ENCODE results near the gene CDKAL1. TPM values are rescaled to one million over a fixed set of nuclear protein-coding genes. Genes with fewer than 3 reads are reported as not detected.

The CDKAL1 gene
- total RNA-seq, 2 donors from 2014 or later = 23.5 to 26.4 TPM

DNA sequence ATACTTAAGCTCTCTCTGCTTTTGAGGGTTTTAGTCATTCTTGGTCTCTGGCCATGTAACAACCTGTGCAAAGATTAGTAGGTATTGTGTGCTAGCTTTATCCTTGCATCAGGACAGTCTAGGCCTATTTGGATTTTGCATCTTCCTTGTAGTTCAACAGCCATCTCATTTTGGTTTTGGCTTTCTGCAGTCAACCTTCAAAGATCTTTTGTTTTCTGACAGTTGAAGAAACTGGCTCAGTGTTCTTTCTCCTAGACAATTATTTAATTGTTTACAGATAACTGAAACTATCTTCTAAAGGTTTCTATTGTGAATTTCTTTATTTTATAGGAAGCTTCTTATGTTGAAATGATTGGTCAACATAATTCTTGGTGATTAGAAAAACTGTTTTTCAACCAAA, 307.5 kb downstream of the CDKAL1 start:
- Mint-ChIP-seq H3K4me1 (no peaks in the 10 kb centered on the region), H3K27ac (no peak overlapping the region), H3K9me3 (no peaks in the 10 kb centered on the region), H3K27me3 (ENCODE audit: insufficient read depth) (no peaks in the 10 kb centered on the region), H3K36me3 (ENCODE audit: low read depth) (no peaks in the 10 kb centered on the region), H3K4me3 (no peak overlapping the region)
- Histone ChIP-seq H3K4me1 (ENCODE audit: control insufficient read depth, insufficient read depth, low read length) (no peaks in the 10 kb centered on the region), H3K4me3 (ENCODE audit: low read length) (no peak overlapping the region), H3K27ac (ENCODE audit: low read depth, low read length) (no peak overlapping the region), H3K36me3 (ENCODE audit: control insufficient read depth, insufficient read depth, low read length) (no peaks in the 10 kb centered on the region), H3K9me3 (ENCODE audit: control insufficient read depth, low read length) (no peaks in the 10 kb centered on the region), H3K27me3 (ENCODE audit: control insufficient read depth, insufficient read depth, low read length, poor library complexity, severe bottlenecking) (no peaks in the 10 kb centered on the region), H3K9ac (ENCODE audit: extremely low read depth, low read length, poor library complexity, severe bottlenecking) (no peak overlapping the region)
- no peak for DNase-seq
- TF ChIP-seq, protein P1, sequence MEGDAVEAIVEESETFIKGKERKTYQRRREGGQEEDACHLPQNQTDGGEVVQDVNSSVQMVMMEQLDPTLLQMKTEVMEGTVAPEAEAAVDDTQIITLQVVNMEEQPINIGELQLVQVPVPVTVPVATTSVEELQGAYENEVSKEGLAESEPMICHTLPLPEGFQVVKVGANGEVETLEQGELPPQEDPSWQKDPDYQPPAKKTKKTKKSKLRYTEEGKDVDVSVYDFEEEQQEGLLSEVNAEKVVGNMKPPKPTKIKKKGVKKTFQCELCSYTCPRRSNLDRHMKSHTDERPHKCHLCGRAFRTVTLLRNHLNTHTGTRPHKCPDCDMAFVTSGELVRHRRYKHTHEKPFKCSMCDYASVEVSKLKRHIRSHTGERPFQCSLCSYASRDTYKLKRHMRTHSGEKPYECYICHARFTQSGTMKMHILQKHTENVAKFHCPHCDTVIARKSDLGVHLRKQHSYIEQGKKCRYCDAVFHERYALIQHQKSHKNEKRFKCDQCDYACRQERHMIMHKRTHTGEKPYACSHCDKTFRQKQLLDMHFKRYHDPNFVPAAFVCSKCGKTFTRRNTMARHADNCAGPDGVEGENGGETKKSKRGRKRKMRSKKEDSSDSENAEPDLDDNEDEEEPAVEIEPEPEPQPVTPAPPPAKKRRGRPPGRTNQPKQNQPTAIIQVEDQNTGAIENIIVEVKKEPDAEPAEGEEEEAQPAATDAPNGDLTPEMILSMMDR (conservative IDR thresholded peaks at IDR 0.05) = no peak

DNA sequence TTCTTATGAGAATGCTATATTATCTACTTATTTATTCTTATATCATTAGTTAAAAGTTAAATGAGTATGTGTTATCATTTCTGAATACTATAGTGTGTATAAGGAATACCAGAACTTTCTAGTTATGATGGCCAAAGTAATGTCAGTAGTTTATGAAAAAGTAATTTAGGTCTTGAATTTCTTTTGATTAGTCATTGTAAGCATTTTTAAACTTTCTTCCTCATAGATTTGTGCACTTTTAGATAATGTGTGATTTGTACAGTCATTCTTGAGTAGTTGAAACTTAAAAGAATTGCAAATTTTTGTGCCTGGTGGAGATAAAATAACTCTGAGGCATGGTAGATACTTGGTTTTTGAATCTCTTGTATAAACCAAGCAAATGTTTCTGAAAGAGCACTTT, 311.3 kb downstream of the CDKAL1 start:
- H3K4me3 Mint-ChIP-seq = no peak overlapping the region
- H3K27ac ChIP-seq (ENCODE audit: low read depth, low read length) = no peak overlapping the region
- H3K4me1 Mint-ChIP-seq = no peaks in the 10 kb centered on the region
- no peaks in the 10 kb centered on the region for H3K9me3 Mint-ChIP-seq
- H3K4me1 ChIP-seq (ENCODE audit: control insufficient read depth, insufficient read depth, low read length) = no peaks in the 10 kb centered on the region
- TF ChIP-seq, protein P1 (conservative IDR thresholded peaks at IDR 0.05) = no peak
- no peak overlapping the region for H3K9ac ChIP-seq (ENCODE audit: extremely low read depth, low read length, poor library complexity, severe bottlenecking)
- DNase-seq = no peak
- no peaks in the 10 kb centered on the region for H3K9me3 ChIP-seq (ENCODE audit: control insufficient read depth, low read length)
- H3K27ac Mint-ChIP-seq = no peak overlapping the region
- no peaks in the 10 kb centered on the region for H3K27me3 ChIP-seq (ENCODE audit: control insufficient read depth, insufficient read depth, low read length, poor library complexity, severe bottlenecking)
- H3K36me3 ChIP-seq (ENCODE audit: control insufficient read depth, insufficient read depth, low read length) = no peaks in the 10 kb centered on the region
- H3K4me3 ChIP-seq (ENCODE audit: low read length) = no peak overlapping the region
- no peaks in the 10 kb centered on the region for H3K27me3 Mint-ChIP-seq (ENCODE audit: insufficient read depth)
- H3K36me3 Mint-ChIP-seq (ENCODE audit: low read depth) = no peaks in the 10 kb centered on the region

DNA sequence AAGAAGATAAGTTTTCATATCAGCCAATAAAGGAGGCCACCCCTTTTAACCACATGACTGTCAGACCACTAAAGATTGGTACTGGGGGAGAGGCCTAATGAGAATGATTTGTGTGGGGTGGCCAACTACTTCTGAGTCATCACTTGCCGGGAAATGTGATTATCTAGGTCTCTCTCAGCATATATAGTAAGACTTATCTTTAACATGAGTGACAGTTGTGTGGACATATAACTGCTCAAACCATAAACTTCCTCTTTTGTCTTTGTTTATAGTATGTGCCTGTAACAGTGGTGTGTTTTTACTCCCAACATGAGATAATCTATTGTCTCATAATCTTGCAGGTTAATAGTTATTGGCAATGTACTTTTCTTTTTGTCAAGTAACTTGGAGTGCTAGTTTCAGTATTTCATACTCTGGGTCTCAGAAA, 312.4 kb downstream of the CDKAL1 start:
- H3K9me3 ChIP-seq (ENCODE audit: control insufficient read depth, low read length) = no peaks in the 10 kb centered on the region
- no peaks in the 10 kb centered on the region for H3K9me3 Mint-ChIP-seq
- H3K27ac ChIP-seq (ENCODE audit: low read depth, low read length) = no peak overlapping the region
- no peak overlapping the region for H3K27ac Mint-ChIP-seq
- H3K4me1 ChIP-seq (ENCODE audit: control insufficient read depth, insufficient read depth, low read length) = no peaks in the 10 kb centered on the region
- H3K27me3 Mint-ChIP-seq (ENCODE audit: insufficient read depth) = no peaks in the 10 kb centered on the region
- H3K36me3 ChIP-seq (ENCODE audit: control insufficient read depth, insufficient read depth, low read length) = no peaks in the 10 kb centered on the region
- TF ChIP-seq, protein P1 (conservative IDR thresholded peaks at IDR 0.05) = no peak
- no peak for DNase-seq
- peaks cover 4% of the 10 kb centered on the region for H3K4me1 Mint-ChIP-seq
- no peaks in the 10 kb centered on the region for H3K27me3 ChIP-seq (ENCODE audit: control insufficient read depth, insufficient read depth, low read length, poor library complexity, severe bottlenecking)
- H3K4me3 Mint-ChIP-seq = no peak overlapping the region
- H3K4me3 ChIP-seq (ENCODE audit: low read length) = no peak overlapping the region
- whole genome bisulfite sequencing, 2 experiments (ENCODE audit: insufficient coverage in 1 of 2, insufficient read length in 1 of 2) = 100% methylated on average over 1 of the region's 1 CpG; no CpG with 5 or more reads in 1 of the 2 experiments
- H3K36me3 Mint-ChIP-seq (ENCODE audit: low read depth) = no peaks in the 10 kb centered on the region
- no peak overlapping the region for H3K9ac ChIP-seq (ENCODE audit: extremely low read depth, low read length, poor library complexity, severe bottlenecking)

Data from endodermal cell (in vitro differentiated cells).